ENCODE measurements around the gene SPATA32. TPM values are rescaled to one million over a fixed set of nuclear protein-coding genes. Genes with fewer than 3 reads are reported as not detected.

Gene SPATA32
- total and polyA plus RNA-seq, 2 experiments from 2014 or later, result not detected

GRCh38 chr17:45283711-45284110 is 21.8 kb upstream of the SPATA32 start (continued):
- TF ChIP-seq, protein P1, sequence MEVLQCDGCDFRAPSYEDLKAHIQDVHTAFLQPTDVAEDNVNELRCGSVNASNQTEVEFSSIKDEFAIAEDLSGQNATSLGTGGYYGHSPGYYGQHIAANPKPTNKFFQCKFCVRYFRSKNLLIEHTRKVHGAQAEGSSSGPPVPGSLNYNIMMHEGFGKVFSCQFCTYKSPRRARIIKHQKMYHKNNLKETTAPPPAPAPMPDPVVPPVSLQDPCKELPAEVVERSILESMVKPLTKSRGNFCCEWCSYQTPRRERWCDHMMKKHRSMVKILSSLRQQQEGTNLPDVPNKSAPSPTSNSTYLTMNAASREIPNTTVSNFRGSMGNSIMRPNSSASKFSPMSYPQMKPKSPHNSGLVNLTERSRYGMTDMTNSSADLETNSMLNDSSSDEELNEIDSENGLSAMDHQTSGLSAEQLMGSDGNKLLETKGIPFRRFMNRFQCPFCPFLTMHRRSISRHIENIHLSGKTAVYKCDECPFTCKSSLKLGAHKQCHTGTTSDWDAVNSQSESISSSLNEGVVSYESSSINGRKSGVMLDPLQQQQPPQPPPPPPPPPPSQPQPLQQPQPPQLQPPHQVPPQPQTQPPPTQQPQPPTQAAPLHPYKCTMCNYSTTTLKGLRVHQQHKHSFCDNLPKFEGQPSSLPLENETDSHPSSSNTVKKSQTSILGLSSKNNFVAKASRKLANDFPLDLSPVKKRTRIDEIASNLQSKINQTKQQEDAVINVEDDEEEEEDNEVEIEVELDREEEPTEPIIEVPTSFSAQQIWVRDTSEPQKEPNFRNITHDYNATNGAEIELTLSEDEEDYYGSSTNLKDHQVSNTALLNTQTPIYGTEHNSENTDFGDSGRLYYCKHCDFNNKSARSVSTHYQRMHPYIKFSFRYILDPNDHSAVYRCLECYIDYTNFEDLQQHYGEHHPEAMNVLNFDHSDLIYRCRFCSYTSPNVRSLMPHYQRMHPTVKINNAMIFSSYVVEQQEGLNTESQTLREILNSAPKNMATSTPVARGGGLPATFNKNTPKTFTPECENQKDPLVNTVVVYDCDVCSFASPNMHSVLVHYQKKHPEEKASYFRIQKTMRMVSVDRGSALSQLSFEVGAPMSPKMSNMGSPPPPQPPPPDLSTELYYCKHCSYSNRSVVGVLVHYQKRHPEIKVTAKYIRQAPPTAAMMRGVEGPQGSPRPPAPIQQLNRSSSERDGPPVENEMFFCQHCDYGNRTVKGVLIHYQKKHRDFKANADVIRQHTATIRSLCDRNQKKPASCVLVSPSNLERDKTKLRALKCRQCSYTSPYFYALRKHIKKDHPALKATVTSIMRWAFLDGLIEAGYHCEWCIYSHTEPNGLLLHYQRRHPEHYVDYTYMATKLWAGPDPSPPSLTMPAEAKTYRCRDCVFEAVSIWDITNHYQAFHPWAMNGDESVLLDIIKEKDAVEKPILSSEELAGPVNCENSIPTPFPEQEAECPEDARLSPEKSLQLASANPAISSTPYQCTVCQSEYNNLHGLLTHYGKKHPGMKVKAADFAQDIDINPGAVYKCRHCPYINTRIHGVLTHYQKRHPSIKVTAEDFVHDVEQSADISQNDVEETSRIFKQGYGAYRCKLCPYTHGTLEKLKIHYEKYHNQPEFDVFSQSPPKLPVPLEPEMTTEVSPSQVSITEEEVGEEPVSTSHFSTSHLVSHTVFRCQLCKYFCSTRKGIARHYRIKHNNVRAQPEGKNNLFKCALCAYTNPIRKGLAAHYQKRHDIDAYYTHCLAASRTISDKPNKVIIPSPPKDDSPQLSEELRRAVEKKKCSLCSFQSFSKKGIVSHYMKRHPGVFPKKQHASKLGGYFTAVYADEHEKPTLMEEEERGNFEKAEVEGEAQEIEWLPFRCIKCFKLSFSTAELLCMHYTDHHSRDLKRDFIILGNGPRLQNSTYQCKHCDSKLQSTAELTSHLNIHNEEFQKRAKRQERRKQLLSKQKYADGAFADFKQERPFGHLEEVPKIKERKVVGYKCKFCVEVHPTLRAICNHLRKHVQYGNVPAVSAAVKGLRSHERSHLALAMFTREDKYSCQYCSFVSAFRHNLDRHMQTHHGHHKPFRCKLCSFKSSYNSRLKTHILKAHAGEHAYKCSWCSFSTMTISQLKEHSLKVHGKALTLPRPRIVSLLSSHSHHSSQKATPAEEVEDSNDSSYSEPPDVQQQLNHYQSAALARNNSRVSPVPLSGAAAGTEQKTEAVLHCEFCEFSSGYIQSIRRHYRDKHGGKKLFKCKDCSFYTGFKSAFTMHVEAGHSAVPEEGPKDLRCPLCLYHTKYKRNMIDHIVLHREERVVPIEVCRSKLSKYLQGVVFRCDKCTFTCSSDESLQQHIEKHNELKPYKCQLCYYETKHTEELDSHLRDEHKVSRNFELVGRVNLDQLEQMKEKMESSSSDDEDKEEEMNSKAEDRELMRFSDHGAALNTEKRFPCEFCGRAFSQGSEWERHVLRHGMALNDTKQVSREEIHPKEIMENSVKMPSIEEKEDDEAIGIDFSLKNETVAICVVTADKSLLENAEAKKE (CRISPR knock-in tag; IDR thresholded peaks at IDR 0.05), result no peak
- TF ChIP-seq POLR2AphosphoS5 (IDR thresholded peaks at IDR 0.05; ENCODE audit: low read depth) (no peak), STAT1 (IDR thresholded peaks at IDR 0.05; ENCODE audit: unreplicated experiment) (no peak), NANOG (IDR thresholded peaks at IDR 0.05; ENCODE audit: borderline replicate concordance) (no peak), JUNB (IDR thresholded peaks at IDR 0.05; ENCODE audit: unreplicated experiment) (no peak), EZH2phosphoT487 (IDR thresholded peaks at IDR 0.05; ENCODE audit: unreplicated experiment) (no peak)

DNA sequence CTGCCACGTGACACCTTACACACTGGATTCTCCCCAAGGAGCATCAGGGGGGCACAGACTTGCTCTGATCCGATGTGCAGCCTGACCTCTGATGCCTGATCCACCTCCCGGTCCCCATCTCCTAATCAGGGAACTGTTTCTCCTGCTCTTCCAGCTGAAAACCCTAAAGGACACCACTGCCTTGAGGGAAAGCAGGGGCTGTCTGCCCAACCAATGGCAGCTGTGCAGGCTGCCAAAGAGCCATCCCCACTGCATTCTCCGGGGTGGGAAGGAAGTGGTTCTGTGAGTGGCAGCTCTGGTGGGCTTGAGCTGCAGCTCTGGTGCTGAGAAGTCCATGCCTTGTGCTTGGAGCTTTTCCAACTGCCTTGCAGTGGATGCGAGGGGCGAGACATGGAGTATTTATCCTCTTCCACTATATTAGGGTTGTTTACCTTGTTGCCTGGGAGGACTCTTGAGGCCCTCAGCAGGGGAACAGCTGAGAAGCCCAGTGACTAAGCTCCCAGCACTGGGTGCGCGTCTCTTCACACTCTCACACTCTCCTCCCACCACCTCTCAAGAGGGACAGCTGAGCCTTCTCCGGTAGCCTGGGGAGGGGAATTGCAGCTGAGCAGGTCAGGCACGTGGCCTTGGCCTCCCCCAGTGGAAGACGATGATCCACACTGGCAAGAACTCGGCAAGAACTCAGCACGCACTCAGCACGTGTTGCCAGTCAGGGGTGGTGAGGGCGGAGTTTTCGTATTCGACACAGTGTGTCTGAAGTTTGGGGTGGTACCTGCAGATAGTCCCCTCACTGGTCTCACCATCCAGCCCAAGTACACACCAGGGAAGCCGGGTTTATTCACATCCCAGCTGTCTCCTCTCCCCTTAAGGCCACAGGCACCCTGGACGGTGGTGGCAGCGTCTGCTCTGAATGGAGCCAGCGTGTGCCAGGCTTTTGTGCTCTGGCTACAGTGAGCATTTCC is 21.1 kb upstream of the SPATA32 start:
- H3K36me3 ChIP-seq (ENCODE audit: insufficient read depth), result no peaks in the 10 kb centered on the region
- H3F3A ChIP-seq (replicated peaks; ENCODE audit: low read depth), result peaks cover 4% of the 10 kb centered on the region; the same call in 1 of the 2 replicates
- Mint-ChIP-seq H3K27me3 (ENCODE audit: insufficient read depth, low read depth, poor library complexity) (peaks cover 3% of the 10 kb centered on the region), H3K4me3 (no peak overlapping the region), H3K36me3 (ENCODE audit: low read depth) (peaks cover 31% of the 10 kb centered on the region), H3K27ac (no peak overlapping the region), H3K4me1 (0 out of 3 replicates have a peak, but pooled peaks cover under 1% of the 10 kb centered on the region), H3K9me3 (no peaks in the 10 kb centered on the region)
- H3K27me3 ChIP-seq (ENCODE audit: insufficient read depth), result no peaks in the 10 kb centered on the region
- H3K9me2 ChIP-seq (ENCODE audit: insufficient read depth), result no peaks in the 10 kb centered on the region
- H3K4me3 ChIP-seq, result no peak overlapping the region
- H3K79me2 ChIP-seq (replicated peaks; ENCODE audit: insufficient read depth), result no peaks in the 10 kb centered on the region
- no peaks in the 10 kb centered on the region for H4K20me1 ChIP-seq (replicated peaks; ENCODE audit: insufficient read depth)
- H3K27ac ChIP-seq (ENCODE audit: low read depth), result no peak overlapping the region
- DNase-seq (ENCODE audit: low spot score), result no peak
- H2AFZ ChIP-seq, result no peak overlapping the region
- no peaks in the 10 kb centered on the region for H3K4me1 ChIP-seq (ENCODE audit: insufficient read depth)
- no peak overlapping the region for H3K4me2 ChIP-seq
- no peak for ATAC-seq
- no peak for TF ChIP-seq NANOG (IDR thresholded peaks at IDR 0.05; ENCODE audit: borderline replicate concordance)
- TF ChIP-seq, protein P2, sequence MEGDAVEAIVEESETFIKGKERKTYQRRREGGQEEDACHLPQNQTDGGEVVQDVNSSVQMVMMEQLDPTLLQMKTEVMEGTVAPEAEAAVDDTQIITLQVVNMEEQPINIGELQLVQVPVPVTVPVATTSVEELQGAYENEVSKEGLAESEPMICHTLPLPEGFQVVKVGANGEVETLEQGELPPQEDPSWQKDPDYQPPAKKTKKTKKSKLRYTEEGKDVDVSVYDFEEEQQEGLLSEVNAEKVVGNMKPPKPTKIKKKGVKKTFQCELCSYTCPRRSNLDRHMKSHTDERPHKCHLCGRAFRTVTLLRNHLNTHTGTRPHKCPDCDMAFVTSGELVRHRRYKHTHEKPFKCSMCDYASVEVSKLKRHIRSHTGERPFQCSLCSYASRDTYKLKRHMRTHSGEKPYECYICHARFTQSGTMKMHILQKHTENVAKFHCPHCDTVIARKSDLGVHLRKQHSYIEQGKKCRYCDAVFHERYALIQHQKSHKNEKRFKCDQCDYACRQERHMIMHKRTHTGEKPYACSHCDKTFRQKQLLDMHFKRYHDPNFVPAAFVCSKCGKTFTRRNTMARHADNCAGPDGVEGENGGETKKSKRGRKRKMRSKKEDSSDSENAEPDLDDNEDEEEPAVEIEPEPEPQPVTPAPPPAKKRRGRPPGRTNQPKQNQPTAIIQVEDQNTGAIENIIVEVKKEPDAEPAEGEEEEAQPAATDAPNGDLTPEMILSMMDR (conservative IDR thresholded peaks at IDR 0.05; ENCODE audit: low read depth in 2 of 2), result no peak
- TF ChIP-seq ZNF114 (CRISPR knock-in tag; IDR thresholded peaks at IDR 0.05), result no peak
- no peak for TF ChIP-seq JUNB (IDR thresholded peaks at IDR 0.05; ENCODE audit: unreplicated experiment)
- TF ChIP-seq REST (IDR thresholded peaks at IDR 0.05; ENCODE audit: unreplicated experiment), result no peak
- TF ChIP-seq ZNF331 (CRISPR knock-in tag; IDR thresholded peaks at IDR 0.05; ENCODE audit: low read depth), result no peak
- TF ChIP-seq ETS1 (IDR thresholded peaks at IDR 0.05), result no peak
